Fibroblast of the aortic adventitia (primary cell): ENCODE results near the gene PITRM1. TPM values are rescaled to one million over a fixed set of nuclear protein-coding genes. Genes with fewer than 3 reads are reported as not detected.

ENCODE experiments used
- DNase-seq: peaks from one replicate; pipeline ENCODE4 v3.0.0-alpha.2; 2010; ENCODE audit warnings: low read depth
- H3K4me3 ChIP-seq: 2 replicates; pipeline ENCODE4 v1.5.1; 2011; ENCODE audit warnings: low read depth, mild to moderate bottlenecking, control low read depth, low read length, moderate library complexity
- CTCF ChIP-seq: IDR thresholded peaks from 2 replicates; pipeline ENCODE4 v1.5.1; 2011; ENCODE audit warnings: mild to moderate bottlenecking, low read length, control low read depth, inconsistent platforms; ENCODE audit not compliant: insufficient read depth
- total RNA-seq: library from RNA; depleted of rRNA; stranded (reverse); fragments of >200 nt; gene quantifications from 2 replicates; pipeline ENCODE4 v1.2.3, GENCODE V29; 2012; ENCODE audit warnings: low replicate concordance

The PITRM1 gene
- total RNA-seq, 1 donor: 110 TPM

- no peak for TF ChIP-seq CTCF
- no peak for DNase-seq
- no peak overlapping the region for H3K4me3 ChIP-seq
Observed at GRCh38 chr10:3215153-3215775, 42.7 kb upstream of the PITRM1 start.

GRCh38 chr10:3213758-3214515, 41.4 kb upstream of the PITRM1 start:
- TF ChIP-seq CTCF: no peak

GRCh38 chr10:3213208-3213607, 40.6 kb upstream of the PITRM1 start:
- no peak for TF ChIP-seq CTCF
- H3K4me3 ChIP-seq: no peak overlapping the region
- no peak for DNase-seq

More at GRCh38 chr10:3213758-3214515, 41.4 kb upstream of the PITRM1 start:
- no peak for DNase-seq
- no peak overlapping the region for H3K4me3 ChIP-seq

DNA sequence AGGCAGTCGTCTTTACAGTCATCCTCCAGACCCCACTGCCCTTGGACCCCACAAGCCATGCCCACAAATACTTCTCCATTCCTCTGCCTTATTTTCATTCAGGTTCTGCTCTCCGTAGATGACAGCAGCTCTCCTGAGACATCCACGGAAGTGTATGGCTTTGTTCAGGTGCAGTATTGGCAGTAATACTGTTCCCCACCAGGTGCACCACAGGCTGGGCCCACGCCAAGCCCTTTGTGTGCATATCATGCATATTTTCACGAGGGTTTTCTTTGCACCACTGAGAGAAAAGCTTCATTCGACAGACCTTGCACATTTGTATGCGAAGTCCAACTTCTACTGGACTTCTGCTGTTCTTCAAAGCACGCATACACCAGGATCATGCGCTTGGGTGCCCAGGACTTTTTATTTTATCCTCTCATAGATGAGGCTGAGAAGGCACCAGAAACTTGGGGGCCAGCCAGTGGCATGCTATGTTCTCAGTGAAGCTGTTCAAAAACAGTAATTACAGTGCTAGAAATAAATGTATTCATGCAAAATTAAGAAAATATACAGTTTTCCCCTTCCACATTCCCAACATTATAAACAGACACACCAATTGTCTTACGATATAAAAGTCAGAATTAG, 37.8 kb upstream of the PITRM1 start:
- DNase-seq: no peak
- no peak for TF ChIP-seq CTCF
- H3K4me3 ChIP-seq: no peak overlapping the region

GRCh38 chr10:3208481-3209406, 36.2 kb upstream of the PITRM1 start:
- no peak for TF ChIP-seq CTCF
- DNase-seq: no peak
- no peak overlapping the region for H3K4me3 ChIP-seq

DNA sequence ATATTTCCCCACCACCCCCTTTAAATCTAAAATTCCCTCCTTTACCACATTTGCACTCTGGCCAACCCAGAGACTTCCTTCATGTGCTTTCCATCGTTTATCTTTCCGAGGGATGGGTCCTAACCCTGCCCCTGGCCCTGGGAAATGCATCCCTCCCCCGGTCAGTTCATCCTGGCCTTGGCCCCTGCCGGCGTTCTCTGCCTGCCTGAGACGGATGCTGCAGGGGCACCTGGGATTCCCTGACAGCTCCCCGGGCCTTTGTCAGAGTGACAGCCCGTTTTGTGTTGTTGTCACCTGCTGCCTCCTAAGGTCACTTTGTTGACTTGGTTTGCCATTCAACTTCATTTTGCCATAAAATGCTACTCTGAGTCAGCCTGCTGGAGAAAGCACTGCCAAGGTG, 34.8 kb upstream of the PITRM1 start:
- no peak for DNase-seq

More for the DNA sequence above, 34.8 kb upstream of the PITRM1 start:
- no peak for TF ChIP-seq CTCF
- H3K4me3 ChIP-seq: no peak overlapping the region
